GM21360 (cell line): ENCODE results near the gene FAM163A.
"Not testable (repeated sequence)": the region's sequence is repeated elsewhere in the genome, so short reads cannot be mapped to it uniquely, and the experiment has no call there.

ENCODE experiments used
- ATAC-seq: cut with Tn5 transposase; IDR thresholded peaks from one replicate; pipeline ENCODE4 v1.9.1; 2021; ENCODE audit warnings: mild to moderate bottlenecking, moderate library complexity; ENCODE audit not compliant: unreplicated experiment

Gene FAM163A

GRCh38 chr1:179786815-179787685, 44.0 kb downstream of the FAM163A start:
- ATAC-seq = no peak

DNA sequence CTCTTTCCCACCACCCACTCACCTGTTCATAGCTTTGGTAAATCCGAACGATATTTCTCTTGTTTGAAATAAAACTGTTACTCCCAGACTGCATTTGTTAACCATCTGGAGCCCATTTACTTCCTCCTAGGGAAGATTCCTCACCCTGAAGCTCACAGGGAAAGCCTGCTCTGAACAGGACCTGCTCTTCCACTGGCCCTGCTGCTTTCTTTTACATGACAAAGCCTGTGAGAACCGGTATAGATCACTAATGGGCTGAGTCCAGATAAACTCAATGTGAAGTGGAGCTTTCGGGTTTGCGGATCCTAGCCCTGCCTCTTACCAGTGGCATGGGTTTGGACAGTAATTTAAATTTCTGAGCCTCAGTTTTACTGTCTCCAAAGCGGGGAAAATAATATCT, 45.2 kb downstream of the FAM163A start:
- ATAC-seq = no peak

GRCh38 chr1:179793281-179793680, 50.2 kb downstream of the FAM163A start:
- ATAC-seq = no peak

- no peak for ATAC-seq
Measured at GRCh38 chr1:179794146-179794545, 51.1 kb downstream of the FAM163A start.

DNA sequence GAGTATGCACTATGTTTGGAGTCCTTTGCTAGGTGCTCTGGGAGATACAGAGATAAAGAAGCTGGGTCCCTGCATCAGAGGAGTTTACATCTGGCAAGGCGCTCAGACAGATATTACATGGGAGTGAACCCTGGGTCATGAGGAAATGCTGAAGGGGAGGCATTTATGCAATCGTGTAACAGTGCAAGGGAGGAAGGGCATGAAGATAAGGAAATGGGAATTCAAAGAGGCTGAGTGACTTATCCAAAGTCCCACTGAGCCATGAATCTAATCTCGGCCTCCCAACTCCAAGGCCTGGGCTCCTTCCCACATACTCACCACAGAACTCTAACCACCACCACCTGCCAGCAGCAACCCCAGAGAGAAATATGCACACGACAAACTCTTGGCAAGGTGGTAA, 51.6 kb downstream of the FAM163A start:
- no peak for ATAC-seq

- ATAC-seq = no peak
Measured at GRCh38 chr1:179798213-179798863, 55.2 kb downstream of the FAM163A start.

GRCh38 chr1:179798864-179799516, 55.9 kb downstream of the FAM163A start:
- ATAC-seq = no peak

DNA sequence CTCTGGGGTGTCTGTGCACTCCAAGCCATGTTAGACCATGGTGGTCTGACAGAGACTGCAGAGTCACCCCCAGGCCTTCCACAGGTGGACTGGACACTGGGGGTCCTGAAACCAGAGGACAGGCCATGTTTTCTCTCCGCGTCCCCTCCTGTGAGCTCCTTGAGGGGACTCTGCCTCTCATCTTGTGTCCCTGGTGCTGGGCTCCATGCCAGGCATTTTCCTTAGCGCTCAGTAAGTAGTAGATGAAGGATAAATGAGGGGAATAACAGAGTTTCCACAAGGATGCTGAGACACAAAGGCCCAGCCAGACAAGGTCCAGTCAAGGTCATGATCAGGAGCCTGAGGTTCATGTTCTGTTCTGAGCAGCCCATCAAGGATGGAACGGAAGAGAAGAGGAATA, 57.4 kb downstream of the FAM163A start:
- no peak for ATAC-seq

- ATAC-seq = no peak
Measured at GRCh38 chr1:179803104-179803503, 60.0 kb downstream of the FAM163A start.

- no peak for ATAC-seq
Measured at GRCh38 chr1:179803918-179804317, 60.8 kb downstream of the FAM163A start.

DNA sequence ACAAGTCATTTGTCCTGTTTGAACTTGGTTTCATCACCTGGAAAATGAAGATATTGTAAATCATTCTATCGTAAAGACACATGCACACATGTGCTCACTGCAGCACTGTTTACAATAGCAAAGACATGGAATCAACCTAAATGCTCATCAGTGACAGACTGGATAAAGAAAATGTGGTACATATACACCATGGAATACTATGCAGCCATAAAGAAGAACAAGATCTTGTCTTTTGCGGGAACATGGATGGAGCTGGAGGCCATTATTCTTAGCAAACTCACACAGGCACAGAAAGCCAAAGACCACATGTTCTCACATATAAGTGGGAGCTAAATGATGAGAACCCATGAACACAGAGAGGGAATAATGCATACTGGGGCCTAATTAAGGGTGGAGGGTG, 61.3 kb downstream of the FAM163A start:
- not testable (repeated sequence) for ATAC-seq

- ATAC-seq = no peak
Measured at GRCh38 chr1:179805291-179806195, 62.5 kb downstream of the FAM163A start.

- ATAC-seq = no peak
Measured at GRCh38 chr1:179806333-179806732, 63.2 kb downstream of the FAM163A start.

DNA sequence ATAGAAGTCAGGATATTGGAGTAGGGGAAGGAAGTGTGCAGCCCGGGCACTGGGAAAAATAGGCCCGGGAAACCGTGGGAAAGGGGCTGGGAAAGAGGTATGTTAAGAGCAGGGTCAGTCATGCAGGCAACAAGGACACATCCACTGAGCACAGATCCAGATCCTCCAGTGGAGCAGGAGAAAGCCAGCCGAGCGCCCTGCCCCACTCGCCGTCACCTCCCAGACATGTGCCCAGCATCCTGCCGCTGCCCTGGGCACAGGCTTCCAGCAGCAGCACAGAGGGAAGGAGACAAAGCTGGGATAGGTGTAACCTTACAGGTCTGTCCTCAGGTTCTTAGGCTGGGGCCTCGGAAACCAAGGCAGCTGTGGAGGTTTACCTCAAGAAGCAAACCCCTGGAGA, 64.2 kb downstream of the FAM163A start:
- ATAC-seq = no peak

DNA sequence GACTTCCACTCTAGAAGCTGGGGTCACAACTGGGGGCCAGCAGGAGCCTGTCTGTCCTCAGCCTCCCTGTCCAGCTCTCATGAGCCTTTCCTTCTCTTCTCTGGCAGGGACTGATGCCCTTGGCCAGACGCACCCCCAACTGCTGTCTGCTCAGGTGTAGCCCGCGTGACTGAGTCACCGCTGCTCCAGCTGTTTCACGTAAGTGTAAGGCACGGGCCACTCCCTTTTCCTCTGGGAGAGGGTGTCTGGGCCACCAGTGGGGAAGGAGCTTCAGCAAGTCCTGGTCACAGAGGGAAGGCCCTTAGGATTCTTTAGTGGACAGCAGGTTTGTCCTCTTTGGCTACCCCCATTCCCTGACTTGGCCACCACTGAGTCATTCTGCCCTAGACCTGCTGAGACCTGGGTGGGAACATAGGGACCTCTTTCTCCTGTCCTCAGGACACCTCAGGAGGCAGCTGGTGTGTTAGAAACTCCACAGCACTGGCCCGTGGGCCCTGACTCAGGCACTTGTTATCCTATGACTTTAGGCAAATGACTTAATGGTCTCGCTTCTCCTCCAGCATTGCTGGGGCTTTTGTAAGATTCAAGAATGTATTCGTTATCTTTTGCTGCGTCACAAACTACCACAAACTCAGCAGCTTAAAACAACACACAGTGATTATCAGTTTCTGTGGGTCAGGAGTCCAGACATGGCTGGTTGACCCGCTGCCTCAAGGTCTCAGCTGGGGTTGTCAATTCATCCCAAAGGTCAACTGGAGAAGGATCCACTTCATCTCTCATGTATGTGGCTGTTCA, 64.8 kb downstream of the FAM163A start:
- ATAC-seq = no peak

GRCh38 chr1:179808503-179808902, 65.4 kb downstream of the FAM163A start:
- no peak for ATAC-seq

GRCh38 chr1:179809506-179810366, 66.6 kb downstream of the FAM163A start:
- peak; percentile 58 for ATAC-seq

DNA sequence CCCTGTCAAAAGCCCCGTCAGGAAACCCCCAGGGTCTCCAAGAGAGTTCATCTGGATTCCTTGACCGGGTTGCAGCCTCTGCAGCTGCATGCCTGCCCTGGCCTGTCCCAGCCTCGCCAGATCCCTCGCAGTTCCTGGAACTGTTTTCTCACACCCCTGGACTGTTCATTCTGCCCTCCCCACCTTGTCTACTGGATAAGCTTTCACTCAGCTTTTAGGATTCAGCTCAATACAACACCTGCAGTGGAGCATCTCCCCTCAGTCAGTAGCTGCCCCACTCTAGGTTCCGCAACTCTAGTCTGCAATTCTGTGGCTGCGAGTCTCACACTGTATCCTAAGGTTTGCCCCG, 67.2 kb downstream of the FAM163A start:
- ATAC-seq = no peak
